GM04504 (cell line): ENCODE data around the gene CDKN3.
A peak's percentile ranks its signal among the peaks of the same experiment; 100 is the strongest.
"Not testable (repeated sequence)": the region's sequence is repeated elsewhere in the genome, so short reads cannot be mapped to it uniquely, and the experiment has no call there.

Source experiments
- DNase-seq: peaks from one replicate; pipeline ENCODE4 v3.0.0-alpha.2; 2012; ENCODE audit warnings: low read depth

CDKN3 gene

DNA sequence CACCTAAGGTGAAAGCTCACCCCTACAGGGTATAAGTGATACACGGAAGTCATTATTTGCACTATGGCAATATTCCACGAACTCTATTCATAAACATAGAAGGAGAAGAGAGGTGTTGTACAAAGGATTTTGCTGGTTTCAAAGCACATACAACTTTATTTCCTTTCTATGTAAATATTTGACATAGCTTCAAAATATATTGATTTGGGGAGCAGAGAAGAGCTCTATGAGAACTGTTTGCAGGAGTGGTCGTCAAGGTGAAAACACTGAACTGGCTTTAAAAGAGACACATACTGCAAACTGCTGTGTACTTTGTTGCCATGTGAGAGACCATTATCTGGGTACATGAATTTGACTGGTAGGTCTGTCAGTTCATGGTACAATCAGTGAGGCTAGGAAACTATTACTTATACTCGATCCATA lies 27.7 kb downstream of the CDKN3 start:
- no peak for DNase-seq

DNA sequence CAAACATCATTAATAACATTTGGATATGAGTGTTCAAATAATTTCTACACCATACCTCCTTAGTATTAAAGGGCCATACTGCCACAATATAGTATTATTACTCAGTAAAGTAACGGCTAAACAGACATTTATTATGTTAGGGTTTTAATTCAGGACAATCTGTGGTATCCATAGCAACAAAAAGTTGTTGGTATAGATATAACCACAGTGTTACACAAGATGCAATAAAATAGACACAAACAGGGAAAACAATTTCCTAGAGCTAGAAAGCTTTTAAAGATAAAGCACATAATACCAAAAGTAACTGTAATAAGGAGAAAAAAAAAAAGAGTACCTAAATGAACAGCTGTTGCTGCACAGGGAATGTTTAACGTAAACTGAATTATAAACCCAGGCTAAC lies 28.3 kb downstream of the CDKN3 start:
- DNase-seq: no peak

DNA sequence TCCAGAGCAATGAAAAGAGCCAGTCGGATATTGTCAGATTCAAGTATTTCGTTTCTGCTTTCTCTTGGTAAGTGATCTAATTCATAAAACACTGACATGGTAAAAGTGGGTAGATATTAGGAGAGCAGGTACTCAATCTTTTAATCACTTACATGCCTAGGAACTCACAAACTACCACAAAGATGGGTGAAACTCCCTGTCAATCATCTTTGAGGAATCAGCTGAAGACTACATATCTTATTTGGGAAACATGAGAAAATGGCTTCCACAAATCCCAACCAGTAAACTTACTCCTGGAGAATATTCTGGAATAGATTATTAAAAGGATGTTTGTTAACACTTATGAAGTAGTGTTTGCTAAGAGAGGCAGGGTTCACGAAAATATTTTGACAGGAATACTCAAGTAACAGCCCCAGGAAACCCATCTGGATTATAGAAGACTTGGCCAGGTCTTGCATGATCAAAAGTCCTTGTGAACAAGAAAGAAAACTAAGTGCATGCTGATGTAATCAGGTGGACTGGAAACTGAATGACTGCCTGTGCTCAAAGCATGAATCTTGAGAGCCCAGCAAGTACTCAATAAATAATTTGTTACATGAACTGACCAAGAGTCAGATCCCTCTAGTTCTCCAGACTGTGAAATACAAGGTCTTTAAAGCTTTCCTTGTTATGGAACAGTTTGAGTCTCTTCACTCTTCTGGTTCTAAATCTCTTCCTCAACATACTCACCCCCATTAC lies 28.9 kb downstream of the CDKN3 start:
- DNase-seq: no peak

DNA sequence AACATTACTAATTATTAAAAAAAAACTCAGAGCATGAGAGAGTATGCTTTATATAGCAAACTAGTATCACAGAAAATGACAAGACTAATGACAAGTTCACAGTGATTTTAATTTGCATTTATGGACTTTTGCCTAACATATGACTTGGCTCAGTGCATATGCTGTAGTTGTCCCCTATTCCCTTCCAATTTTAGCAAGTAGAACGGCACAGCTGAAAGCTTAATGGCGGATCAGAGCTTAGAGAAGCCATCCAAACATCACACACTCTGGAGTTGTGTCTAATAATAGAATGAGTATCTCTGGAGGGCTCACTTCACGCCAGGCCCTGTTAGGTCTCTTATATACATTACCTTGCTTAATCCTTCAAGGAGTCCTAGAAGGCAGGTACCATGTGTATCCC lies 31.1 kb downstream of the CDKN3 start:
- DNase-seq: no peak

DNA sequence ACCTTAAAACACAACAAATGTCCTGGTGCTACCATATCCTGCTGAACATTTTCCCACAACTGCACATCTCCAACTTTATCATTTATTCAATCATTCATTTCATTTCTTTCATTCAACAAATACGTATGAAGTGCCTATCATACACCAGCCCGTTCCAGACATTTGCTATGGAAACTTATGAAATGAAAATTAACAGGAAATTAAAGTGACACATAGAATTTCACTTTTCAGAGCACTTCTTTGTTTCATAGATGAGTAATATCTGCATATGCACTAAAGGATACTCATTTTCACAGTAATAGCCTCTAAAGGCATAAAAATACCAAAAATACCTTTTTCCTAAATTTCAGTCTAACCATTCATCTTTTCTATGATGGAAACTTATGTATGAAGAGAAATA lies 31.7 kb downstream of the CDKN3 start:
- no peak for DNase-seq

DNA sequence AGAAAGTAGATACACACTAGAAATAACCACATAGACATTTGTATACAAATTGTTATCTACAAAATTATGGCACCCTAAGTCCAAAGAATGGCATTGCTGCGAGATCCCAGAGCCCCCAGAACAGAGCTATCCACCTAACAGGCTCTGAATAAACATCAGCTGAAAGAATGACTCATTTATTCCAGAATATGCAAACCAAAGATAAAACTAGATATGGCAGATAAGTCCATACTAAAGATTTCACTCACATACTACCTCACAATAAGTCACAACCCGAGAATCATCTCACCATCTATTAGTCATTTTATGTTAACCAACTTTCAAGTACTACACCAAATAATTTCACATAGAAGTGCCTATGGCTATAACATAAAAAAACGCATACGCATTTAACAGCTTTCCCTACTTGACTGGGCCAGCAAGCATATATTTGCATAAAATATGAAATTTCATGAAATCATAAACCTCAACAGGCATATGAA lies 38.7 kb downstream of the CDKN3 start:
- no peak for DNase-seq

DNA sequence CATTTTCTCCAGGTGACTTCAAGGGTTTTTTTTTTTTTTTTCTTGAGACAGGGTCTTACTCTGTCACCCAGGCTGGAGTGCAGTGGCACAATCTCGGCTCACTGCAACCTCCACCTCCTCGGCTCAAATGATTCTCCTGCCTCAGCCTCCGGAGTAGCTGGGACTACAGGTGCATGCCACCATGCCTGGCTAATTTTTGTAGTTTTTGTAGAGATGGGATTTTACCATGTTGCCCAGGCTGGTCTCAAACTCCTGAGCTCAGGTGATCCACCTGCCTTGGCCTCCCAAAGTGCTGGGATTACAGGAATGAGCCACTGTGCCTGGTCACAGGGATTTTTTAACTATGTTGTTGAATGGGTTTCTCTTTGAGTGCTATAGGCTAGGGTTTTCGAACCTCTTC lies 41.1 kb downstream of the CDKN3 start:
- not testable (repeated sequence) for DNase-seq

DNA sequence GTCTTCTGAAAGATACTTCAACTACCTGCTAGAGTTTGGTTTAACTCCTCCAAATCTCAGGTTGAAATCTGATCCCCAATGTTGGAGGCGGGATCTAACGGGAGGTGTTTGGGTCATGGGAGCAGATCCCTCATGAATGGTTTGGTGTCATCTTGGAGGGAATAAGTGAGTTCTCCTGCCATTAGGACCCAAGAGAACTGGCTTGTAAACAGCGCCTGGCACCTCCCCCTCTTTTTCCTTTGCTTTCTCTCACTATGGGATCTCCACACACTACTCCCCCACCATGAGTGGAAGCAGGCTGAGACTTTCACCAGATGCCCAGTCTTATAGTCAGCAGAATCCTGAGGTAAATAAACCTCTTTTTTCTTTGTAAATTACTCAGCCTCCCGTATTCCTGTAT lies 41.9 kb downstream of the CDKN3 start:
- no peak for DNase-seq

DNA sequence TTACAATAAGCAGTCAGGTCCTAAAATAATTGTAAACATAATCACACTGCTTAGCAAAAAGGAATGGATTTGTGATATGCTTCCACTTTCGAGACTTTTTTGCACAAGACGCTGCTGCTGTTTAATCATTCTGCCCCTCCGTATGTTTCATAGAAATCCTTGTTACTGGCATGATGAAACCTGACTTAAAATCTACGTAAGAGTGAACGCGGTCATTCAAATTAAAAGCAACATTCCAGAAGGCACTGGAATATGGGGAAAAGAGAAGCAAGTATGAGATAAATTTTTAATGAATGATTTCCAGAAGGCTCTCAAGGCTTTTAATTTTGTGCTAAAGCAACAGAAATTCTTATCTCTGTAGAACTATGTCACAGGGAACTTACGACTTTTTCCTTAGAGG lies 43.2 kb downstream of the CDKN3 start:
- no peak for DNase-seq

DNA sequence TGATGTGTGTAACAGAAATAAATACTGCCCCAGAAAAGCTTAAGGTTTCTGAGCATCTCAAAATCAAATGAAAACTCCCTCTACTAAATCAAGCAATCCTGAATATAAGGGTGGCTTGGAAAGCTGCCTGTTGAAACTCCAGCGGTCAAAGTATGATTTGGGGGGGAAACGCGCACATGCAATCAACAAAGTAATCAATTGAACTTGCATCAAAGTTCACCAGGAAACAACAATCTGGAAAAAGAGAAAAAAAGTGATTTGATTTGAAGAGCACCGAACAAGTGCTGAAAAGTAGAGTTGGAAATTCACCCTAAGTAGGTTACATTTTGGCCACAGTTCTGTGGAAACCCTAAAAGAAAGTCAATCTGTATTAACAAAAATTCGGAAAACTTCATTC lies 43.7 kb downstream of the CDKN3 start:
- DNase-seq: no peak

DNA sequence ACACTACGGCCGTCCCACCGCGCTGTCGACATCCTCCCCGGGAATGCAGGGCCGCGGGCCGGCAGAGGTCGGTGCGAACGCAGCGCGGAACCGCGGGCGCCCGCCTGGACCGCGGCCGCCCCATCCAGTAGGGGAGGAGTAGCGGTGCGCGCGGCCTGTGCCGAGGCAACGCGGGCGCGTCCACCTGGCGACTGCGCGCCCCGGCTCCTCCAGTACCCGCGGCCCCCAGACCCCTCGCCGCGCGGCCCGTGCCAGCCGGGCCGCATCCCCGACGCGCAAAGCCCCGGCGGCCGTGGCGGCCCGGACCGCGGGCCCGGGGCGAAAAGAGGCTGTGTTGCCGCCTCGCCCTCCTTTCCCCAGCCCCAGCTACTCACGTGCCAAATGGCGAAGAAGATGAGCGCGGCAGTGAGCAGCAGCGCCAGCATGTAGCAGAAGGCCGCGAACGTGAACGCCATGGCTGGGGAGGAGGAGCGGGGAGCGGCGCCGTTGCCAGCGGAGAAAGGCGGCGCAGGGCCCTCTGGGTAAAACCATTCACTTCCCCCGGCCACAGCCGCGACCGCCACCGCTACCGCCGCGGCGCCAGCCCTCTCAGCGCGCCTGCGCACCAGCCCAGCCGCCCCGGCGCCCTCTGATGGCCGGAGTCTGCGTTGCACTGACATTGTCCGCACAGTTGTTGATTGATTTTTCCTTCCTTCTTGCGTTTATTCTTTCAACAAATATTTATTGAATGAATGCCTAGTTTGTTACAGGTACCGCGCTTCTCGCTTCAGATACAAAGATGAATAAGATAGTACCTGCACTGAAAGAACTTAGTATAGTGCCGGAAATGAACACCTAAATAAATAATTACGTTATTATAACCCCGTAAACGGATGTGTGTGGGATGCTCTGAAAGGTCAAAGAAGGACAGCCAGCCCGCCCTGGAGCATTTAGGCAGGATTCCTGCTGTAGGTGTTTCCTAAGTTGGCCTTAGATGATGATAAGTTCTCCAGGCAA lies 44.4 kb downstream of the CDKN3 start, which contains the start of gene CNIH1:
Gene CNIH1, minus strand, starts transcription at position 502 of the 996 bp plus-strand sequence. Its CDS starts 47 bp downstream, at position 455.
- peak; percentile 82 for DNase-seq

DNA sequence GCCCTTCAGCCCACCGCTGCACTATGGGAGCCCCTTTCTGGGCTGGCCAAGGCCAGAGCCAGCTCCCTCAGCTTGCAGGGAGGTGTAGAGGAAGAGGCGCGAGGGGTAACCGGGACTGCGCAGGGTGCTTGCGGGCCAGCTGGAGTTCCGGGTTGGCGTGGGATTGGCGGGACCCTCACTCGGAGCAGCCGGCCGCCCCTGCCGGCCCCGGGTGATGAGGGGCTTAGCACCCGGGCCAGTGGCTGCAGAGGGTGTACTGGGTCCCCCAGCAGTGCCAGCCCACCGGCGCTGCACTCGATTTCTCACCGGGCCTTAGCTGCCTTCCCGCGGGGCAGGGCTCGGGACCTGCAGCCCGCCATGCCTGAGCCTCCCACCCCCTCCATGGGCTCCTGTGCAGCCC lies 46.2 kb downstream of the CDKN3 start:
- not testable (repeated sequence) for DNase-seq

DNA sequence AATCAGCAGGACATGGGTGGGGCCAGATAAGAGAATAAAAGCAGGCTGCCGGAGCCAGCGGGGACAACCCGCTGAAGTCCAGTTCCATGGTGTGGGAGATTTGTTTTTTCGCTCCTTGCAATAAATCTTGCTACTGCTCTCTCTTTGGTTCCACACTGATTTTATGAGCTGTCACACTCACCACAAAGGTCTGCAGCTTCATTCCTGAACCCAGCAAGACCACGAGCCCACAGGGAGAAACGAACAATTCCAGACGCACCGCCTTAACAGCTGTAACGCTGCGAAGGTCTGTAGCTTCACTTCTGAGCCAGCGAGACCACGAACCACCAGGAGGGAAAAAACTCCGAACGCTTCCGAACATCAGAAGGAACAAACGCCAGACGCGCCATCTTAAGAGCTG lies 47.2 kb downstream of the CDKN3 start:
- no peak for DNase-seq

DNA sequence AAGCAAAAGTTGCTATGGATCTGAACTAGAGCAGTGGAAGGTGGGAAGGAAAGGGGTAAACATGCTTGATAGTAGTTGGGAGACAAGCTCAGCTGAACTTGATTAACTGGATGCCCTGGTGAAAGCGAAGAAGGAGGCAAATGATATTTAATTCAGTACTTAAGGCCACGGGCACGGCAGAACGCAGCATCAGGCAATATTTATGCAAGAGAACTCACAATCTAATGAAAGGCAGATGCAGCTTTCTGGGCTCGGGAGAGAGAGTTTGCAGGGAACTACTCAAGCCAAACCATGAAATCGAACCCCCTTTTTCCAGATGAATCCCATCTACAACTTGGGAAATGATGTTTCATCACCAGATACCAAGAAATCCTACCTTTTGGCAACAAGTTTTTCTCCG lies 47.9 kb downstream of the CDKN3 start:
- no peak for DNase-seq

DNA sequence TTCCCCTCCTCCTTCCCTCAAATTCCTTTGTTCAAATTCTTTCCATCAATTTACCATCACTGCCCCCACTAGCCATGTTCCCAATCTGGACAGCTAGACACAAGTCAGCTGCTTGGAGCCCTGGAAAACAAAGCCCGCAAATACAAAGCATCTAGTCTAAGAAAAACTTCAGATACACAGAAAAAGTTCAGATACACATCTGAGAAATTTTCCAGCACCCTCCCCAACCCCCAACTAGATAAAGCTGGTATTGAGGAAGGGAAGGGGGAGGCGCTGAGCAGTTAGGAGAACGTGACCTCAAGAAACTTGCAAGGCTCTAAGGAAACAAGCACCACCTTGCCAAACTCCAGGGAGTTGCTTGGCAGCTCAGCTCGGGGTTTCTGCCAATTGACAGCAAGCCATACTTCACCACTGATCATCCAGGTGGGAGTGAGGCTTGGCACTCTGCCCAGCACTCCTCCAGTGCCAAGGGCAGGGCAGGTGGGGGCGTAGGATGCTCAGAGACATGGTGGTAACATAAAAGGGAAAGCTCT lies 49.4 kb downstream of the CDKN3 start:
- DNase-seq: no peak

DNA sequence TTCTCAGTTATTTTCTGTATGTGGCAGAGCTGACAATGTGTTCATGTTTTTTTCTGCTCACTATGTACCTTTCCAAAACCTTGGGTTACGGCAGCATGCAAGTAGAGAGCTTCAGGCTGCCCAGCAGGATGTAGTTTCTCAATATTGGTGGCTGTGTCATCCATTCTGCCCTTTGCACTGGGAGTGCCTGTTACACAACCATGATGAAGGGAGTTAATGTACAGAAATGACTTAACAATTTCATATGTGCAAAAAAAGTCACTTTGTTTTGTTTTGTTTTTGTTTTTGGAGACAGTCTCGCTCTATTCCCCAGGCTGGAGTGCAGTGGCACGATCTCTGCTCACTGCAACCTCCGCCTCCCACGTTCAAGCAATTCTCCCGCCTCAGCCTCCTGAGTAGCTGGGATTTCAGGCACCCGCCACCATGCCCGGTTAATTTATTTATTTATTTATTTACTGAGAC lies 50.5 kb downstream of the CDKN3 start:
- DNase-seq: no peak

DNA sequence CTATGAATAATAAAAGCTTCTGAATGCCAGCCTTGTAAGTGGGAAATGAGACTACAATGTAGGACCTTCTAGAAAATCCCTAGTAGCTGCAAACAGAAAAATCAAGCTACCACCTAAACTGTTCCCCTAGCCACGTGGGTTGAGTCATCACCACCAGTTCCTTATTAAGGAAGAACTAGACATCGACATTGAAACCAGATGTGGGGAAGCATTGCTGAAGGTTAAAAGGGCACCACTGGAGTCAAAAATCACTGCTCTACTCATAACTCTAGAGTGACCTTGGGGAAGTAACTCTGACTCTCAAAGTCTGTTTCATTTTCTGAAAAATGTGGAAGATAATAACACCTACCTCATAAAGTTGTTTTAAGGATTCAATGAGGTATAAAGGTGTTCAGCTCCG lies 53.7 kb downstream of the CDKN3 start:
- DNase-seq: peak; percentile 48

DNA sequence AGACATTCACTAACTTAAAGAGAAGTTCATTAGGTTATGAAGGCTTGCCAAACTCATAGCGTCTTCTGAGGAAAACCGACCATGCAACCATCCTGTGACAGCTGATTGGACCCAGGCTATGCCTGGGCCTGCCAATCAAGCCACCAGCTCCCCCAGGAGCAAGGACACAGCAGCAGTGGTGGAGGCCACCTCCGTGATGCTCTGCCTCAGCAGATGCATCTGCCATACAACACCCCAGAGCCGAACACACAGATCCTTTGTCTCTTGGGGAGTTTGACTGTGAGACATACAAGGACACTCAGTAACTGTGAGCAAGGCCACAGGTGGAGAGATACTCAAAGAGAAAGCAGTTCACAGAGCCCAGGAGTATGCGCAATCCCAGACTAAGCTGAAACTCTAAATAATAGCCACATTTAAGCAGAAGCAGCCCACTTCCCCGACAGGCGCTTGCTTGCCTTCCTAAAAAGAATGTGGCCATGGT lies 54.4 kb downstream of the CDKN3 start:
- no peak for DNase-seq

DNA sequence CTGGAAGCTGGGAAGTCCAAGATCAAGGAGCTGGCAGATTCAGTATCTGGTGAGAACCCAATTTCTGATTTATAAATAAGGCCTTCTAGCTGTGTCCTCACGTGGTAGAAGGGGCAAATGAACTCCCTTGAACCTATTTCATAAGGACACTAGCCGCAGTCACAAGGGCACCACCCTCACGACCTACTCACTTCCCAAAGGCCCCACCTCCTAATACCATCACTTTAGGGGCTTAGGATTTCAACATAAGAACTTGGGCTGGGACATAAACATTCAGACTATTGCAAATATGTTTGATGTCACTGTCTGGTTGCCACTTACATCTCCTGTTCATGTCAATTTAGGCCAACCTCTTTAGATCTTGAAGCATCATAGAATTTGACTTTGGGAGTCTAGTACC lies 55.2 kb downstream of the CDKN3 start:
- DNase-seq: no peak

DNA sequence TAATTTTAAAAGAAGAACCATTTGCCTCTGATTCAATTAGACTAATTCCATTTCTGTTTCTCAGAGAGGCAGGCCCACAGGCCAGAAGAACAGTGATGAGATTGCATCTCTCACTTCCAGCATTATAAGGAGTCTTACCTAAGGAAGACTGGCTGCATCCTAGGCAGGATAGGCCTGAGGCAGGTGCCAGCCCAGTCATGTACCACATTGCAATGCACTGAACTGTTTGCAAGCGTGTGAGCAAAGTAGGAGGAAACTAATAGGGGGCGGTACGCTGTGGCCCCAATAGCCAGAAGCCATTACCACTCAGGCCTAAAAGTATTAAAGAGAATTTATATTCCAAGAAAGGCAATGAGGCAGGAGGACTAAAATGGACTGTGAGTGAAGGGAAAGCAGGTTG lies 56.4 kb downstream of the CDKN3 start:
- DNase-seq: no peak

DNA sequence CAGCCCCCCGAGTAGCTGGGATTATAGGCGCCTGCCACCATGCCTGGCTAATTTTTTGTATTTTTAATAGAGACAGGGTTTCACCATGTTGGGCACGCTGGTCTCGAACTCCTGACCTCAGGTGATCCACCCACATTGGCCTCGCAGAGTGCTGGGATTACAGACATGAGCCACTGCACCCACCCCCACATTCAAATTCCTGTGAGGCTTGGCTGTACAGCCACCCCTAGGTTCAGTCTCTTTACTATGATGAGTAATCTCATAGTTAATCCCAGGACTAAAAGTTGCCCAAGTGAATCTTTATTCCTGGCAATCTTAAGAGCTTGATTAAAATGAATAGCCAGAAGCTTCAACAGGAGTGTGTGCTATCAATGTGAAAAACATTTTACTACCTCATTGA lies 57.2 kb downstream of the CDKN3 start:
- not testable (repeated sequence) for DNase-seq

DNA sequence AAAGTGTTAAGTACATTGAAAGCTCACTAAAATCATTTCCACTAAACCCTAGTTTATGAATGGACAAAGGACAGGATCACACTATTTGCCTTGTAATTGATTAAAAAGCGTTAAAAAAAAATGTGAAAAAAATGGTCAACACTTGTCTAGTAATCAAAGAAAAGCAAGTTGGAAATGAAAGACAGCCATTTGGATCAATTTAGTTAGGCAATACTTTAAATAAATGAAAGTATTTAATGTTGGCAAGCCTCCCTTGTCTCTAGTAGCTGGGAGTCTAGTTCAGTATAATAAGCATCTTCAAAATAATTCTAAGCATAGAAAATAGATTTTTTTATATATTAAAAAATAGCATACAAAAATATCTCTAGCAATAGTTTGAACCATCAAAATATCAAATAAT lies 58.6 kb downstream of the CDKN3 start:
- no peak for DNase-seq
